Keratinocyte (primary cell): ENCODE data around the gene NDUFA12.

Source experiments
- EZH2 ChIP-seq: IDR thresholded peaks from one replicate; pipeline ENCODE4 v1.6.1; 2012; ENCODE audit warnings: inconsistent platforms, mild to moderate bottlenecking, low read length, moderate library complexity
- TF ChIP-seq, protein P1 (sequence below), 3 experiments: IDR thresholded peaks in 1 of 3; conservative IDR thresholded peaks in 1 of 3; optimal IDR thresholded peaks in 1 of 3; 2 replicates in 2 of 3; 3 replicates in 1 of 3; pipeline versions ENCODE3 to v1.5.1; 2011; ENCODE audit warnings: low read length in 3 of 3, mild to moderate bottlenecking in 3 of 3, moderate library complexity in 2 of 3, control low read depth in 1 of 3, inconsistent platforms in 1 of 3; ENCODE audit not compliant: insufficient read depth in 2 of 3; ENCODE audit errors: extremely low read depth in 1 of 3

DNA sequence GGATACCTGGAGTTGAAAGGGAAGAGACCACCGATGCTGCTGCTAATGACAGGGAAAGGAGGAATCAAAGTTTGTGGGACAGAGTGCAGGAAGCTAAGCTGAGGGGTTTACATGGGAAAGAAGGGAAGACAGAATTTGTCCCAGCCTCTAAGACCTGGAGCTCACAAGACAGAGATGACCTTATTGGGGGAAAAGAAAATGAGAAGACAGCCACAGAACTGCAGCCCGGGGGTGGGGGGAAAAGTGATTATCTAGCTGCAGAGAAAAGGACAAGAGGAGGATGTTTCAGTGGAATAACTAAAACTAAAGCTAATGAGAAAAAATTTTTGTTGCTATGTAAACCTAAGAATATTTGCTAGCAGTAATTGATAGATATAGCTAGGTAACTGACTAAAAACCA is 30.7 kb downstream of the NDUFA12 start:
- TF ChIP-seq EZH2, result no peak
- TF ChIP-seq, protein P1, sequence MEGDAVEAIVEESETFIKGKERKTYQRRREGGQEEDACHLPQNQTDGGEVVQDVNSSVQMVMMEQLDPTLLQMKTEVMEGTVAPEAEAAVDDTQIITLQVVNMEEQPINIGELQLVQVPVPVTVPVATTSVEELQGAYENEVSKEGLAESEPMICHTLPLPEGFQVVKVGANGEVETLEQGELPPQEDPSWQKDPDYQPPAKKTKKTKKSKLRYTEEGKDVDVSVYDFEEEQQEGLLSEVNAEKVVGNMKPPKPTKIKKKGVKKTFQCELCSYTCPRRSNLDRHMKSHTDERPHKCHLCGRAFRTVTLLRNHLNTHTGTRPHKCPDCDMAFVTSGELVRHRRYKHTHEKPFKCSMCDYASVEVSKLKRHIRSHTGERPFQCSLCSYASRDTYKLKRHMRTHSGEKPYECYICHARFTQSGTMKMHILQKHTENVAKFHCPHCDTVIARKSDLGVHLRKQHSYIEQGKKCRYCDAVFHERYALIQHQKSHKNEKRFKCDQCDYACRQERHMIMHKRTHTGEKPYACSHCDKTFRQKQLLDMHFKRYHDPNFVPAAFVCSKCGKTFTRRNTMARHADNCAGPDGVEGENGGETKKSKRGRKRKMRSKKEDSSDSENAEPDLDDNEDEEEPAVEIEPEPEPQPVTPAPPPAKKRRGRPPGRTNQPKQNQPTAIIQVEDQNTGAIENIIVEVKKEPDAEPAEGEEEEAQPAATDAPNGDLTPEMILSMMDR (optimal IDR thresholded peaks at IDR 0.05 in 1 of 3, IDR thresholded peaks at IDR 0.05 in 1 of 3, conservative IDR thresholded peaks at IDR 0.05 in 1 of 3; ENCODE audit: extremely low read depth in 1 of 3, insufficient read depth in 2 of 3, low read length in 3 of 3), result no peak
